DND-41 (cell line): ENCODE measurements around the gene F2R.

Source experiments
- ATAC-seq: fragments of 200-7000 bp; cut with Tn5 transposase; 3 replicates; pipeline ENCODE4 v1.9.1; 2021; ENCODE audit warnings: low read depth; ENCODE audit not compliant: insufficient read depth
- DNase-seq: peaks from one replicate; pipeline ENCODE4 v3.0.0-alpha.2; 2020
- H2AFZ ChIP-seq: 2 replicates; pipeline ENCODE4 v1.6.0; 2012; ENCODE audit warnings: low read depth, low read length
- H3K27ac ChIP-seq: 2 replicates; pipeline ENCODE4 v1.5.1; 2012; ENCODE audit warnings: low read length, inconsistent platforms
- H3K27me3 ChIP-seq: fragments of 200-600 bp; sonication (generic); 2 replicates; pipeline ENCODE4 v1.6.0; 2012; ENCODE audit warnings: low read length, mild to moderate bottlenecking, inconsistent platforms; ENCODE audit not compliant: insufficient read depth, poor library complexity
- H3K36me3 ChIP-seq: 2 replicates; pipeline ENCODE4 v1.5.1; 2012; ENCODE audit warnings: low read length, inconsistent platforms; ENCODE audit not compliant: insufficient read depth
- H3K4me1 ChIP-seq: 2 replicates; pipeline ENCODE4 v1.5.1; 2012; ENCODE audit warnings: mild to moderate bottlenecking, low read length; ENCODE audit not compliant: insufficient read depth
- H3K4me2 ChIP-seq: 2 replicates; pipeline ENCODE4 v1.6.0; 2012; ENCODE audit warnings: mild to moderate bottlenecking, moderate library complexity, low read length, inconsistent platforms; ENCODE audit not compliant: insufficient read depth
- H3K4me3 ChIP-seq, 2 experiments: fragments of 200-600 bp in 1 of 2; shearing (Covaris generic) in 1 of 2; 2 replicates each; pipeline ENCODE4 v1.5.1; 2012 to 2016; ENCODE audit warnings: inconsistent platforms in 2 of 2, low read length in 2 of 2, mild to moderate bottlenecking in 2 of 2, low read depth in 1 of 2, moderate library complexity in 1 of 2
- H3K79me2 ChIP-seq: 2 replicates; pipeline ENCODE4 v1.6.0; 2012; ENCODE audit warnings: low read length, inconsistent platforms; ENCODE audit not compliant: insufficient read depth
- H3K9ac ChIP-seq: 2 replicates; pipeline ENCODE4 v1.6.0; 2012; ENCODE audit warnings: low read depth, mild to moderate bottlenecking, inconsistent platforms, low read length, moderate library complexity
- H3K9me3 ChIP-seq: 2 replicates; pipeline ENCODE4 v1.5.1; 2012; ENCODE audit warnings: low read length, moderate library complexity, mild to moderate bottlenecking, inconsistent platforms; ENCODE audit not compliant: insufficient read depth, severe bottlenecking
- H4K20me1 ChIP-seq: 2 replicates; pipeline ENCODE4 v1.6.0; 2012; ENCODE audit warnings: low read length; ENCODE audit not compliant: insufficient read depth
- EZH2 ChIP-seq: IDR thresholded peaks from 3 replicates; pipeline ENCODE4 v1.6.1; 2012; ENCODE audit warnings: borderline replicate concordance, low read depth, mild to moderate bottlenecking, moderate library complexity, low read length, inconsistent platforms; ENCODE audit not compliant: severe bottlenecking
- TF ChIP-seq, protein P1 (sequence below): IDR thresholded peaks from 2 replicates; pipeline ENCODE4 v1.5.1; 2012; ENCODE audit warnings: borderline replicate concordance, low read length, moderate library complexity, mild to moderate bottlenecking; ENCODE audit not compliant: poor library complexity, severe bottlenecking; ENCODE audit errors: extremely low read depth

The F2R gene

DNA sequence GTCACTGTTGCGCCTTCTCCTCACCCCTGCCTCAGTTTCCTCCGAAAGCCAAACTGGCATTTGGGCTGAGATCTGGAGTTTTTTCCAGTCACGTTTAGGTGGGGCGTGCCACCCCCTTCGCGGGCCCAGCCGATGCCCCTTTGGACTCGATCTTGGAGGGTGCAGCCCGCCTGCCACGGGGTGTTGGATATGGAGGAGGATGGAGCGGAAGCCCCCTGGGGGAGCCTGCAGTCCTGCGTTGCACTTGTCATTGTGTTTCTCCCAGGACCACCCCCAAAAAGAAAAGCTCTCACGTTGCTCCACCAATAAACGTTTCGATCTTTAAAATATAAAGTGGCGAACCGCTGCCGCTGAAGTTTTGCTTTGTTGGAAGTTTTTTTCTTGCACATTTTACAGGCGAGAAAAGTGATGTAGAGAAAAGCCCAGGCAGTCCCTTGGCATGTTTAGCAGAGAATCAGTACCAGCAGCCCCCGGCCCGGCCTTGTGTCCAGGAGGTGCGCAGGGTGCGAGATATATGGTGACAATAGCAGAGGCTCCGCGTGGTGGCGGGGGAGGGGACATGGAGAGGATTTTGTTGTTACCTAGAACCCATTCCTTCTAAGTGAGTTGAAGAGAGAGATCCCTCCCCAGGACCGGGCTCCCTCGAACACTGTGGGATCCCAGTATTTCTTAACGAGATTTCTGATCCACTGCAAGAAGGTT, 681 bp downstream of the F2R start:
- Histone ChIP-seq H2AFZ (no peak overlapping the region), H3K27ac (no peak overlapping the region), H3K4me1 (peaks cover 25% of the 10 kb centered on the region), H3K9ac (no peak overlapping the region), H3K4me3 (0 out of 4 replicates have a peak overlapping the region, but pooled peaks of 1 of the 2 experiments have one; percentile 50), H4K20me1 (peaks cover 6% of the 10 kb centered on the region), H3K4me2 (peak overlapping the region; percentile 59), H3K79me2 (no peaks in the 10 kb centered on the region), H3K36me3 (no peaks in the 10 kb centered on the region), H3K27me3 (peaks cover 59% of the 10 kb centered on the region), H3K9me3 (no peaks in the 10 kb centered on the region)
- no peak for ATAC-seq
- TF ChIP-seq EZH2, result no peak
- TF ChIP-seq, protein P1, sequence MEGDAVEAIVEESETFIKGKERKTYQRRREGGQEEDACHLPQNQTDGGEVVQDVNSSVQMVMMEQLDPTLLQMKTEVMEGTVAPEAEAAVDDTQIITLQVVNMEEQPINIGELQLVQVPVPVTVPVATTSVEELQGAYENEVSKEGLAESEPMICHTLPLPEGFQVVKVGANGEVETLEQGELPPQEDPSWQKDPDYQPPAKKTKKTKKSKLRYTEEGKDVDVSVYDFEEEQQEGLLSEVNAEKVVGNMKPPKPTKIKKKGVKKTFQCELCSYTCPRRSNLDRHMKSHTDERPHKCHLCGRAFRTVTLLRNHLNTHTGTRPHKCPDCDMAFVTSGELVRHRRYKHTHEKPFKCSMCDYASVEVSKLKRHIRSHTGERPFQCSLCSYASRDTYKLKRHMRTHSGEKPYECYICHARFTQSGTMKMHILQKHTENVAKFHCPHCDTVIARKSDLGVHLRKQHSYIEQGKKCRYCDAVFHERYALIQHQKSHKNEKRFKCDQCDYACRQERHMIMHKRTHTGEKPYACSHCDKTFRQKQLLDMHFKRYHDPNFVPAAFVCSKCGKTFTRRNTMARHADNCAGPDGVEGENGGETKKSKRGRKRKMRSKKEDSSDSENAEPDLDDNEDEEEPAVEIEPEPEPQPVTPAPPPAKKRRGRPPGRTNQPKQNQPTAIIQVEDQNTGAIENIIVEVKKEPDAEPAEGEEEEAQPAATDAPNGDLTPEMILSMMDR, result no peak
- DNase-seq, result no peak

- TF ChIP-seq, protein P1, result no peak
- no peak for TF ChIP-seq EZH2
- Histone ChIP-seq H3K27ac (no peak overlapping the region), H3K4me3 (no peak overlapping the region), H3K4me1 (peaks cover 25% of the 10 kb centered on the region), H2AFZ (no peak overlapping the region), H3K9ac (no peak overlapping the region), H3K9me3 (no peaks in the 10 kb centered on the region), H3K27me3 (peaks cover 59% of the 10 kb centered on the region), H3K79me2 (no peaks in the 10 kb centered on the region), H3K4me2 (no peak overlapping the region), H3K36me3 (no peaks in the 10 kb centered on the region), H4K20me1 (peaks cover 6% of the 10 kb centered on the region)
- DNase-seq, result no peak
- ATAC-seq, result no peak
Observed at GRCh38 chr5:76717222-76718083, 1.5 kb downstream of the F2R start.

GRCh38 chr5:76718381-76718832, 2.5 kb downstream of the F2R start:
- ATAC-seq (no peak), DNase-seq (no peak)
- H3K4me1 ChIP-seq, result peaks cover 25% of the 10 kb centered on the region
- H3K27ac ChIP-seq, result no peak overlapping the region
- H3K4me3 ChIP-seq, result no peak overlapping the region
- H3K9me3 ChIP-seq, result no peaks in the 10 kb centered on the region
- peaks cover 6% of the 10 kb centered on the region for H4K20me1 ChIP-seq
- no peak overlapping the region for H3K4me2 ChIP-seq
- no peak overlapping the region for H2AFZ ChIP-seq
- no peaks in the 10 kb centered on the region for H3K79me2 ChIP-seq
- H3K9ac ChIP-seq, result no peak overlapping the region
- H3K27me3 ChIP-seq, result peaks cover 56% of the 10 kb centered on the region
- H3K36me3 ChIP-seq, result no peaks in the 10 kb centered on the region
- TF ChIP-seq EZH2, result no peak
- TF ChIP-seq, protein P1, result no peak
